ENCODE measurements around the gene TXNDC8.
"Not testable (repeated sequence)": the region's sequence is repeated elsewhere in the genome, so short reads cannot be mapped to it uniquely, and the experiment has no call there.

The TXNDC8 gene

GRCh38 chr9:110323818-110324217, 13.8 kb downstream of the TXNDC8 start:
- no peak for FAIRE-seq

DNA sequence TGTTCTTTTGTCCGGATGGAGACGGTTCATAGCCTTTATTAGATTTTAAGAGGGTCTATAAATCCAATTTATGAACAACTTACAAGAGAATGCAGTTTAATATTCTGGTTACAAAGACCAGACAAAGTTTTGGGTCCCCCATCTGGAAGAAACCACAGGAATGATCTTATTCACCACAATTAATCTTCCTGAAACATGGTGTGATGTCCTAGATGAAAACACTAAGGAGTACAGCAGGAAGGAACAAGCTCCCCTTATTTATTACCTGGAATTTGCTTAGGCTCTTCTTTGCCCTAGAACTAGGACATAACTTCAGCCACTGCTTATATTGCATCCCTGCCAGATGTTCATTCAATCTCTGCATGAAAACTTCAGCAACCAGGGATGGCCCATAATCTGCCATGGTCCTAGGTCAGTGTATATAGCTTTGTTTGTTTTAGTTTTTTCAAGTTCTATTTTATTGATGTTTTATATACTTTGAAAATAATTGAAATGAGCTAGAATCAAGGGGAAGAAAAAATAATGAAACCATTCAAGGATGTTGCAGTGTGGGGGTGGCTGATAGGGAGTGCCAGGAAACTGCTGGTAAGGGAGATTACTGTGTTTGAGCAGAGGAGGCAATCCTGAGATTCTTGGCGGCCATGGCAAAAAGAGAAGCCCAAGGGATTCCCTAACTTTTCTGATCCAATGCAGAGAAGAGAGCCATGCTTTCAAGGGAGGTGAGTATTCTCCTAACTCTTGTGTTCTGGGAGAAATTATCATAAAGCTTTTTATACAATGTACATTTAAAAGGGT, 16.8 kb downstream of the TXNDC8 start:
- FAIRE-seq = no peak

DNA sequence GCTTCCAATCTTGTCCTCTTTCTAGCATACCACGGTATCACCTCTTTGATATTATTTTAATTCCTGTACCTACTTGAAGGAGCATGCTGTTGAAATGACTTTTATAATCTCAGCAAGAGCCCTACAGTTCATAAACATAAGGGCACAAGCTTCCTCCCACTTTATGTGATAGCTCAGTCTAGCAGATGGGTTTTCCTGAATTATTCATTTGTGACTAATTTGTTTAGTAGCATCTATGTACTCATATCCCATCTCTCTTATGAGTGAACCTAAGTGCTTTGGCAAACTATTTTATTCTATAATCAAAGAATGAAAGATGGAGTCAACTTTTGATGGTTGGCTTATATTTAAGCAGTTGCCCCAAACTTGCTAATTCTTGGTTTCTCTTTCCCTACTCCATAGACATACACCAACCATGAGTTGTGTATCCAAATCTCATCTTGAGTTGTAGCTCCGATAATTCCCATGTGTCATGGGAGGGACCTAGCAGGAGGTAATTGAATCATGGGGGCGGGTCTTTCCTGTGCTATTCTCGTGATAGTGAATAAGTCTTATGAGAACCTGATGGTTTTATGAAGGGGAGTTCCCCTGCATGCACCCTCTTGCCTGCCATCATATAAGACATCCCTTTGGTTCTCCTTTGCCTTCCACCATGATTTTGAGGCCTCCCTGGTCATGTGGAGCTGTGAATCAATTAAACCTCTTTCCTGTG, 17.7 kb downstream of the TXNDC8 start:
- FAIRE-seq = no peak

- no peak for FAIRE-seq
These were observed 19.8 kb downstream of the TXNDC8 start for GRCh38 chr9:110317911-110318310.

DNA sequence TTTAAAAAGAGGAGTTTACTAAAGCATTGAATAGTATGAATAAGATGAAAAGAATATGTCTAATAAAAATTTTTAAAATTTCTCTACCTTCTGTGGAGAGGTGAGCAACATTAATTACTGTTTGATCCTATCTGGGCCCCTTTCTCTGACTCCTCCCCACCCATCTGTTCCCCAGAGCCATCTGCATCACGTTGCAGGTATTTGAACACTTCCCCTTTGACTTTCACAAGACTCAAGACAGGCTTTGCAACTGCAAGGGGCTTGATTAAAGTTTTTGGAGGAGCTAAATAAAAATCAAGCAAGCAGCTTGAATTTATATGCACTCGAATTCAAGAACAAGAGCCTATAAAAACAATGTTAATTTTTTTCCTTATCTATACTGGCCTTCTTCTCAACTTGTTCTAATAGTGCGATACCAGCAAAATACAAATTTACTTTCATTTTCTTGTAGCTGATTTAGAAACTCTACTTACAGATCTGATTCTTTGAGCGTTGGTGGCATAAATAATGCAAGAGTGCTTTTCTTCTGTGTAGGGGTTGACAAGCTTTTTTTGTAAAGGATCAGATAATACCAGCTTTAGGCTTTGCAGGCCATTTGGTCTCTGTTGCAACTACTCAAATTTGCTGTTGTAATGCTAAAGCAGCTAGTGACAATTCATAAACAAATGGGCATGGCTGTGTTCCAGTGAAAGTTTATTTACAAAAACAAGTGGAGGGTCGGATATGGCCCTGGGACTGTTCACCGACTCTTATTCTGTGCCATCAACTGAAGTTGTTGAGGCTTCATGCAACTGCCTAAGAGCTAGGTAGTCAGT, 21.2 kb downstream of the TXNDC8 start:
- no peak for FAIRE-seq

DNA sequence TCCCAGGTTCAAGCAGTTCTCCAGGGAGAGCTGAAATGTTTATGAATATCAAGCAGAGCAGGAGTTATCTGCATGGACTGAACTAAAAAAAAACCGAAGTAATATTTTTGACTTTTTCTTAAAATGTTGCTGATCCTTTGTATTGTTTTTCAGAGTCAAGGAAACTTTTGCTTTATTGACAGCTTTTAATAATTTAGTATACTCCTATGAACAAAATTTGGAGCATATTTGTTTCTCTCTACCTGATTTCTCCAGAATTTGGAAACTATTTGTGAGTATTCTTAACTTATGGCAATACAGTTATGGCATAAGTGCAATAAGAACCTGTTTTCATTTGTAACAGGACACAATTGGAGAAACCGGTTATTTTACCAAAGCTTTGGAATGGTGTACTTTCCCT, 25.7 kb downstream of the TXNDC8 start:
- not testable (repeated sequence) for FAIRE-seq

DNA sequence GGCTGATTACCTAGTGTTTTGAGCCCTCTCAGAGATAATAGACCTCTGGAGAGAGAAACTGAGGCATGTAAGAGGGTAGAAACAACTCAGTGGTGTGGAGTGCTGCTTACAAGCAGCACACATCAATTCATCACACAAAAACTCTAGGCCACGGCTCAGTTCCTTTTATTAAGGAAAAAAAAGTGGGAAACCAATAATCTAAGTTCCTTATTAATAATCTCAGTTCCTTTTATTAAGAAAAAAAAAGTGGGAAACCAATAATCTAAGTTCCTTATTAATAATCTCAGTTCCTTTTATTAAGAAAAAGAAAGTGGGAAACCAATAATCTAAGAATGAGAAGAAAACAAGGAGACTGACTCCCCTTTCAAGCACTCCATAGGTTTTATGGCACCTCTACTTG, 28.0 kb downstream of the TXNDC8 start:
- no peak for FAIRE-seq

- FAIRE-seq = no peak
These were observed 29.0 kb downstream of the TXNDC8 start for GRCh38 chr9:110308633-110309038.

GRCh38 chr9:110307191-110307590, 30.5 kb downstream of the TXNDC8 start:
- no peak for FAIRE-seq

- no peak for FAIRE-seq
These were observed 34.5 kb downstream of the TXNDC8 start for GRCh38 chr9:110303133-110303532.

- no peak for FAIRE-seq
These were observed 39.5 kb downstream of the TXNDC8 start for GRCh38 chr9:110298043-110298605.

DNA sequence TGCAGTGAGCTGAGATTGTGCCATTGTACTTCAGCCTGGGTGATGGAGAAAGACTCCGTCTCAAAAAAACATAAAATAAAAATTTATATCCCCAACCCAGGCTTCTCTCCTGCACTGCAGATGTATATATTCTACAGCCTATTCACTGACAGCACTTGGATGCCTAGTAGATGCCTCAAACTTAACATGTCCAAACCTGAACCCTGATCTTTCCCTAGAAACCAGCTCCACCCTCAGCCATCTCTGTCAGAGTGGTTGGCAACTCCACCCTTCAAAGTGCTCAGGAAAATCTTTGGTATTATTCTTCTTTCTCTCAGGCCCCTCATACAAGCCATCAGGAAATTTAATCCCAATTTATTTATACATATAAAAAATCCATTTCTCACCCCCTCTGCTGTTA, 44.4 kb downstream of the TXNDC8 start:
- no peak for FAIRE-seq

GRCh38 chr9:110291921-110292557, 45.6 kb downstream of the TXNDC8 start:
- no peak for FAIRE-seq

GRCh38 chr9:110290001-110290400, 47.7 kb downstream of the TXNDC8 start:
- no peak for FAIRE-seq

GRCh38 chr9:110288503-110288902, 49.2 kb downstream of the TXNDC8 start:
- FAIRE-seq = no peak

DNA sequence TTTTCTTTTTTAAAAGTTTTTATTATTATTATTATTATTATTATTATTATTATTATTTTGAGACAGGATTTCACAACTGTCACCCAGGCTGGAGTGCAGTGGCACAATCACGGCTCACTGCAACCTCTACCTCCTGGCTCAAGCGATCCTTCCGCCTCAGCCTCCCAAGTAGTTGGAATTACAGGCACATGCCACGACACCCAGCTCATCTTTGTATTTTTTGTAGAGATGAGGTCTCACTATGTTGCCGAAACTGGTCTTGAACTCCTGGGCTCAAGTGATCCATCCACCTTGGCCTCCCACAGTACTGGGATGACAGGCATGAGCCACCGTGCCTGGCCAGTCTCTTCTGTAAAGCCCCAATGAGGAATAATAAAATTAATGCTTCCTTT, 50.4 kb downstream of the TXNDC8 start:
- no peak for FAIRE-seq

GRCh38 chr9:110284211-110284844, 53.3 kb downstream of the TXNDC8 start:
- no peak for FAIRE-seq

DNA sequence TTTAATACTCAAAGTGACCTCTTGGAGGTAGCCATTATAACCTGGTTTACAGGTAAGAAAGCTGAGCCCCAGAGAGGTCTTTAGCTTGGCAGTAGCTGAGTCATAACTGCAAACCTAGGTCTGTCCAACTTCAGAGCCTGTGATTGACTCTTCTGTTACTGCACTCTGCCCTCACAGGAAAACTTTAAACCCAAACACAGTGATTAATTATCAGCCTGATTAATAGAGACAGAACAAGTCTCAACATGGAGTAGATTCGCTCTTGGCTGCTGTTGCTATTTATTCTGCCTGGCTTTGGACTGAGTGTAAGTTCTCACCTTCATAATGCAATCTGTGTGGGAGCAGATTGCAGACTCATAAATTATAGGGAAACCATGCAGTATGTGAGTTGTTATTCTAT, 53.9 kb downstream of the TXNDC8 start:
- no peak for FAIRE-seq

DNA sequence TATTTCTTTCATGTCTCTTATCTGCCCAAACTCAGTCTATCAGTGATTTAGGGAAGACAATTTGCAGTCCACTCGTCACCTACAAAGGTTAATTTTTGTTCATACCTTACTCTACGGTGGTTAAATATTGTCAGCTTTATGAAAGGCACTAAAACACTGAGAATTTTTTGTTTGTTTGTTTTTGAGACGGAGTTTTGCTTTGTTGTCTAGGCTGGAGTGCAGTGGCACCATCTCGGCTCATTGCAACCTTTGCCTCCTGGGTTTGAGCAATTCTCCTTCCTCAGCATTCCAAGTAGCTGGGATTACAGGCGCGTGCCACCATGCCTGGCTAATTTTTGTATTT, 55.0 kb downstream of the TXNDC8 start:
- no peak for FAIRE-seq

- FAIRE-seq = no peak
These were observed 55.5 kb downstream of the TXNDC8 start for GRCh38 chr9:110282018-110282738.

DNA sequence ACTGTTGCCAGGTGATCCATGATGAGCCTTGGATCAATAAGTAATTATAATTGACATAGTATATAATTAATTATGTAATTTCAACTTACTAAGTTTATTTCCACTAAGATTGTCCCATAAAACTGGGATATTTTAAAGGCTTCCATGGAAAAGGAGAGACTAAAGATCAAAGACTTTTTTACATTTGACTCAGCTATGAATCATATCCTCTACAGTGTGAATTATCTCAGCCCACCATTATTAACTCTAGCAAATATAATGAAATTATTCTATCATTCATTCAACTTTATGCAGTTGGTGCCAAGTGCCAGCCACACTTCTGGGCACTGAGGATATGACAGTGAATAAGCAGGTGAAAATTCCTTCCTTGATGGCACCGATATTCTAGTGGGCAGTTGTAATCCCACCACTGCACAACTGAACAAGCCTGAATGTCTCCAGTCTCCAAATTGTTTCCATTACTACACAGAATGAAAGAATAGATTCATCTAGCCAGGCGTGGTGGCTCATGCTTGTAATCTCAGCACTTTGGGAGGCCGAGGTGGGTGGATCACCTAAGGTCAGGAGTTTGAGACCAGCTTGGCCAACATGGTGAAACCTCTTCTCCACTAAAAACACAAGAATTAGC, 59.5 kb downstream of the TXNDC8 start:
- no peak for FAIRE-seq
